Activated CD4-positive, alpha-beta T cell treated with anti-CD3 and anti-CD28 coated beads, Interleukin-2, amount 10 ng/mL, durations not matched to agents 24 days and 14 days (primary cell): ENCODE measurements around the gene LRIT3. TPM values are rescaled to one million over a fixed set of nuclear protein-coding genes. Genes with fewer than 3 reads are reported as not detected.
"Not testable (repeated sequence)": the region's sequence is repeated elsewhere in the genome, so short reads cannot be mapped to it uniquely, and the experiment has no call there.

ENCODE experiments used
- DNase-seq: peaks from one replicate; pipeline ENCODE4 v3.0.0; 2022
- H3K27ac Mint-ChIP-seq: one replicate; pipeline ENCODE4 v1.8.0; 2022; ENCODE audit warnings: mild to moderate bottlenecking, mixed read lengths
- H3K27me3 Mint-ChIP-seq: one replicate; pipeline ENCODE4 v1.8.0; 2022; ENCODE audit warnings: mixed read lengths
- H3K36me3 Mint-ChIP-seq: one replicate; pipeline ENCODE4 v1.8.0; 2022; ENCODE audit warnings: low read depth, mild to moderate bottlenecking, mixed read lengths
- H3K4me1 Mint-ChIP-seq: one replicate; pipeline ENCODE4 v1.8.0; 2021; ENCODE audit warnings: mixed read lengths
- H3K4me3 Mint-ChIP-seq: one replicate; pipeline ENCODE4 v1.8.0; 2022; ENCODE audit warnings: mild to moderate bottlenecking, moderate library complexity, mixed read lengths
- H3K9me3 Mint-ChIP-seq: one replicate; pipeline ENCODE4 v1.8.0; 2021; ENCODE audit warnings: mixed read lengths
- intact Hi-C: fragments of 100-400 bp; cut with micrococcal nuclease; formaldehyde crosslinking; loops from one replicate; pipeline ENCODE4 v1.15.1; 2023
- total RNA-seq: library from RNA; stranded (reverse); gene quantifications from 2 replicates; pipeline ENCODE4 v1.2.3, GENCODE V29; 2022

LRIT3 gene
- total RNA-seq, 1 donor from 2014 or later, result 0.09 TPM

- Mint-ChIP-seq H3K4me3 (no peak overlapping the region), H3K9me3 (no peaks in the 10 kb centered on the region), H3K27ac (no peak overlapping the region), H3K4me1 (no peaks in the 10 kb centered on the region), H3K27me3 (no peaks in the 10 kb centered on the region), H3K36me3 (no peaks in the 10 kb centered on the region)
- intact Hi-C loops, result no loop called here
- no peak for DNase-seq
Measured at GRCh38 chr4:109872065-109872464, 24.2 kb downstream of the LRIT3 start.

- no peak for DNase-seq
- Mint-ChIP-seq H3K27me3 (no peaks in the 10 kb centered on the region), H3K36me3 (no peaks in the 10 kb centered on the region), H3K9me3 (no peaks in the 10 kb centered on the region), H3K4me1 (no peaks in the 10 kb centered on the region), H3K4me3 (no peak overlapping the region), H3K27ac (no peak overlapping the region)
- intact Hi-C loops, result no loop called here
Measured at GRCh38 chr4:109872950-109873656, 25.2 kb downstream of the LRIT3 start.

- no peak overlapping the region for H3K27ac Mint-ChIP-seq
- H3K27me3 Mint-ChIP-seq, result no peaks in the 10 kb centered on the region
- H3K36me3 Mint-ChIP-seq, result no peaks in the 10 kb centered on the region
- no peaks in the 10 kb centered on the region for H3K9me3 Mint-ChIP-seq
- H3K4me1 Mint-ChIP-seq, result no peaks in the 10 kb centered on the region
- intact Hi-C loops, result no loop called here
- no peak for DNase-seq
- H3K4me3 Mint-ChIP-seq, result no peak overlapping the region
Measured at GRCh38 chr4:109873791-109874514, 26.0 kb downstream of the LRIT3 start.

GRCh38 chr4:109875106-109875505, 27.2 kb downstream of the LRIT3 start:
- no peaks in the 10 kb centered on the region for H3K4me1 Mint-ChIP-seq

GRCh38 chr4:109875553-109875952, 27.6 kb downstream of the LRIT3 start:
- H3K9me3 Mint-ChIP-seq, DNase-seq, H3K4me1 Mint-ChIP-seq, H3K27me3 Mint-ChIP-seq, H3K36me3 Mint-ChIP-seq, intact Hi-C loops, H3K4me3 Mint-ChIP-seq, H3K27ac Mint-ChIP-seq: not testable (repeated sequence)

More at GRCh38 chr4:109875106-109875505, 27.2 kb downstream of the LRIT3 start:
- no peaks in the 10 kb centered on the region for H3K9me3 Mint-ChIP-seq
- H3K4me3 Mint-ChIP-seq, result no peak overlapping the region
- DNase-seq, result no peak
- H3K27me3 Mint-ChIP-seq, result no peaks in the 10 kb centered on the region
- H3K27ac Mint-ChIP-seq, result no peak overlapping the region
- intact Hi-C loops, result no loop called here
- H3K36me3 Mint-ChIP-seq, result no peaks in the 10 kb centered on the region

- Mint-ChIP-seq H3K27me3 (peaks cover 5% of the 10 kb centered on the region), H3K4me3 (no peak overlapping the region), H3K27ac (no peak overlapping the region), H3K9me3 (no peaks in the 10 kb centered on the region), H3K36me3 (no peaks in the 10 kb centered on the region), H3K4me1 (no peaks in the 10 kb centered on the region)
- intact Hi-C loops, result no loop called here
- DNase-seq, result no peak
Measured at GRCh38 chr4:109876634-109877265, 28.8 kb downstream of the LRIT3 start.

GRCh38 chr4:109877400-109877799, 29.5 kb downstream of the LRIT3 start:
- Mint-ChIP-seq H3K27ac (no peak overlapping the region), H3K36me3 (no peaks in the 10 kb centered on the region), H3K4me1 (no peaks in the 10 kb centered on the region), H3K27me3 (peaks cover 8% of the 10 kb centered on the region), H3K9me3 (no peaks in the 10 kb centered on the region), H3K4me3 (no peak overlapping the region)
- intact Hi-C loops, result no loop called here
- no peak for DNase-seq

GRCh38 chr4:109878355-109878754, 30.4 kb downstream of the LRIT3 start:
- H3K27ac Mint-ChIP-seq, result no peak overlapping the region
- no peak overlapping the region for H3K4me3 Mint-ChIP-seq
- intact Hi-C loops, result no loop called here
- peaks cover 8% of the 10 kb centered on the region for H3K27me3 Mint-ChIP-seq
- no peaks in the 10 kb centered on the region for H3K4me1 Mint-ChIP-seq
- no peak for DNase-seq
- H3K36me3 Mint-ChIP-seq, result no peaks in the 10 kb centered on the region
- H3K9me3 Mint-ChIP-seq, result no peaks in the 10 kb centered on the region

GRCh38 chr4:109879081-109879480, 31.2 kb downstream of the LRIT3 start:
- no peaks in the 10 kb centered on the region for H3K36me3 Mint-ChIP-seq
- no peaks in the 10 kb centered on the region for H3K4me1 Mint-ChIP-seq
- no peaks in the 10 kb centered on the region for H3K9me3 Mint-ChIP-seq
- no peak overlapping the region for H3K4me3 Mint-ChIP-seq
- H3K27me3 Mint-ChIP-seq, result peaks cover 8% of the 10 kb centered on the region
- intact Hi-C loops, result no loop called here
- no peak for DNase-seq
- H3K27ac Mint-ChIP-seq, result no peak overlapping the region

GRCh38 chr4:109879636-109880314, 31.9 kb downstream of the LRIT3 start:
- Mint-ChIP-seq H3K4me1 (no peaks in the 10 kb centered on the region), H3K36me3 (no peaks in the 10 kb centered on the region), H3K4me3 (no peak overlapping the region), H3K9me3 (no peaks in the 10 kb centered on the region), H3K27ac (no peak overlapping the region), H3K27me3 (peaks cover 8% of the 10 kb centered on the region)
- DNase-seq, result no peak
- intact Hi-C loops, result no loop called here

GRCh38 chr4:109886303-109886702, 38.4 kb downstream of the LRIT3 start:
- intact Hi-C loops, result no loop called here
- DNase-seq, result no peak
- Mint-ChIP-seq H3K27ac (no peak overlapping the region), H3K4me1 (no peaks in the 10 kb centered on the region), H3K36me3 (no peaks in the 10 kb centered on the region), H3K4me3 (no peak overlapping the region), H3K27me3 (peaks cover 3% of the 10 kb centered on the region), H3K9me3 (no peaks in the 10 kb centered on the region)

- intact Hi-C loops, result no loop called here
- peaks cover 1% of the 10 kb centered on the region for H3K27me3 Mint-ChIP-seq
- no peaks in the 10 kb centered on the region for H3K4me1 Mint-ChIP-seq
- DNase-seq, result no peak
- H3K4me3 Mint-ChIP-seq, result no peak overlapping the region
- no peak overlapping the region for H3K27ac Mint-ChIP-seq
- H3K36me3 Mint-ChIP-seq, result no peaks in the 10 kb centered on the region
- no peaks in the 10 kb centered on the region for H3K9me3 Mint-ChIP-seq
Measured at GRCh38 chr4:109887071-109887470, 39.2 kb downstream of the LRIT3 start.

- H3K27me3 Mint-ChIP-seq, result no peaks in the 10 kb centered on the region
- intact Hi-C loops, result no loop called here
Measured at GRCh38 chr4:109890076-109890475, 42.2 kb downstream of the LRIT3 start.

More at GRCh38 chr4:109890076-109890475, 42.2 kb downstream of the LRIT3 start:
- no peaks in the 10 kb centered on the region for H3K36me3 Mint-ChIP-seq
- no peaks in the 10 kb centered on the region for H3K9me3 Mint-ChIP-seq
- H3K4me3 Mint-ChIP-seq, result no peak overlapping the region
- DNase-seq, result no peak
- H3K4me1 Mint-ChIP-seq, result no peaks in the 10 kb centered on the region
- H3K27ac Mint-ChIP-seq, result no peak overlapping the region
